IMR-90 (cell line): ENCODE measurements around the gene ZNF451. TPM values are rescaled to one million over a fixed set of nuclear protein-coding genes. Genes with fewer than 3 reads are reported as not detected.
A peak's percentile ranks its signal among the peaks of the same experiment; 100 is the strongest.

ENCODE experiments used
- ATAC-seq: fragments of 200-7000 bp; cut with Tn5 transposase; 2 replicates; pipeline ENCODE4 v1.9.1; 2020; ENCODE audit warnings: low read depth, mild to moderate bottlenecking, moderate library complexity
- BruUV-seq: library from RNA; stranded (reverse); fragments of 400-500 nt; replicated peaks from 2 replicates; lab custom pipeline; 2021; lab: Mats Ljungman, UMichigan
- CTCF ChIA-PET: fragments of 300-600 bp; formaldehyde crosslinking; extraction: SDS; loops from one replicate; lab custom pipeline; 2021; ENCODE audit warnings: antibody characterized with exemption; lab: Yijun Ruan, JAX
- POLR2A ChIA-PET: fragments of 300-600 bp; sonication (Branson Sonifier 250); formaldehyde crosslinking; loops from one replicate; lab custom pipeline; 2022; ENCODE audit warnings: antibody characterized with exemption; ENCODE audit not compliant: unreplicated experiment; lab: Charles Lee
- DNase-seq: peaks from one replicate; pipeline ENCODE4 v3.0.0; 2013
- H2AFZ ChIP-seq: replicated peaks from 2 replicates; pipeline ENCODE3; 2013; ENCODE audit warnings: low read length, mild to moderate bottlenecking; ENCODE audit not compliant: poor library complexity
- H2AK5ac ChIP-seq: 2 replicates; pipeline ENCODE4 v1.6.1; 2013; ENCODE audit warnings: low read depth, low read length, inconsistent platforms
- H2AK9ac ChIP-seq: replicated peaks from 2 replicates; pipeline ENCODE3; 2013; ENCODE audit warnings: mild to moderate bottlenecking, low read depth, low read length, moderate library complexity; ENCODE audit not compliant: poor library complexity
- H2BK120ac ChIP-seq: 2 replicates; pipeline ENCODE4 v1.6.1; 2013; ENCODE audit warnings: low read depth, low read length, inconsistent platforms
- H2BK15ac ChIP-seq: 3 replicates; pipeline ENCODE4 v1.6.1; 2013; ENCODE audit warnings: low read depth, low read length, inconsistent platforms
- H2BK20ac ChIP-seq: 2 replicates; pipeline ENCODE4 v1.6.1; 2013; ENCODE audit warnings: low read depth, mild to moderate bottlenecking, inconsistent platforms, low read length, moderate library complexity
- H2BK5ac ChIP-seq: 2 replicates; pipeline ENCODE4 v1.6.1; 2013; ENCODE audit warnings: mild to moderate bottlenecking, low read depth, low read length, inconsistent platforms; ENCODE audit not compliant: poor library complexity, severe bottlenecking
- H3K14ac ChIP-seq: replicated peaks from 2 replicates; pipeline ENCODE4 v1.6.1; 2013; ENCODE audit warnings: low read depth, low read length, inconsistent platforms
- H3K18ac ChIP-seq: 2 replicates; pipeline ENCODE4 v1.6.1; 2013; ENCODE audit warnings: low read depth, low read length, control low read depth
- H3K23ac ChIP-seq: 2 replicates; pipeline ENCODE4 v1.6.1; 2013; ENCODE audit warnings: low read depth, low read length, inconsistent platforms
- H3K27ac ChIP-seq: 2 replicates; pipeline ENCODE4 v1.5.1; 2013; ENCODE audit warnings: mild to moderate bottlenecking, control low read depth, low read length; ENCODE audit not compliant: insufficient read depth
- H3K27me3 ChIP-seq: 2 replicates; pipeline ENCODE4 v1.6.1; 2013; ENCODE audit warnings: low read length; ENCODE audit not compliant: control insufficient read depth, insufficient read depth
- H3K36me3 ChIP-seq: 2 replicates; pipeline ENCODE4 v1.6.1; 2013; ENCODE audit warnings: low read length, mixed read lengths; ENCODE audit not compliant: control insufficient read depth, insufficient read depth
- H3K4ac ChIP-seq: 2 replicates; pipeline ENCODE4 v1.6.1; 2013; ENCODE audit warnings: low read depth, low read length, inconsistent platforms
- H3K4me1 ChIP-seq: 2 replicates; pipeline ENCODE4 v1.6.1; 2013; ENCODE audit warnings: low read length, mixed read lengths; ENCODE audit not compliant: control insufficient read depth, insufficient read depth
- H3K4me2 ChIP-seq: 2 replicates; pipeline ENCODE4 v1.6.1; 2013; ENCODE audit warnings: low read depth, mild to moderate bottlenecking, control low read depth, low read length, moderate library complexity
- H3K4me3 ChIP-seq: 2 replicates; pipeline ENCODE4 v1.5.1; 2013; ENCODE audit warnings: low read depth, mild to moderate bottlenecking, control low read depth, low read length, moderate library complexity; ENCODE audit not compliant: insufficient read depth
- H3K56ac ChIP-seq: 2 replicates; pipeline ENCODE4 v1.6.1; 2013; ENCODE audit warnings: low read length, inconsistent platforms; ENCODE audit not compliant: insufficient read depth; ENCODE audit errors: extremely low read depth
- H3K79me1 ChIP-seq, 2 experiments: 2 replicates each; pipeline ENCODE4 v1.6.1; 2013; ENCODE audit warnings: low read length in 2 of 2, inconsistent platforms in 1 of 2, low read depth in 1 of 2
- H3K9ac ChIP-seq: 2 replicates; pipeline ENCODE4 v1.6.1; 2013; ENCODE audit warnings: low read depth, low read length, control low read depth
- H3K9me1 ChIP-seq: 2 replicates; pipeline ENCODE4 v1.6.1; 2013; ENCODE audit warnings: low read length, inconsistent platforms; ENCODE audit not compliant: insufficient read depth
- H3K9me3 ChIP-seq: 2 replicates; pipeline ENCODE4 v1.6.1; 2013; ENCODE audit warnings: low read length; ENCODE audit not compliant: control insufficient read depth, insufficient read depth
- H4K20me1 ChIP-seq: 2 replicates; pipeline ENCODE4 v1.6.1; 2013; ENCODE audit warnings: low read length, inconsistent platforms; ENCODE audit not compliant: insufficient read depth
- H4K5ac ChIP-seq: 2 replicates; pipeline ENCODE4 v1.6.1; 2013; ENCODE audit warnings: mild to moderate bottlenecking, low read depth, low read length, control low read depth
- H4K8ac ChIP-seq, 2 experiments: 2 replicates each; pipeline ENCODE4 v1.6.1; 2013; ENCODE audit warnings: low read depth in 2 of 2, low read length in 2 of 2, control low read depth in 1 of 2, inconsistent platforms in 1 of 2
- H4K91ac ChIP-seq: 2 replicates; pipeline ENCODE4 v1.6.1; 2013; ENCODE audit warnings: low read depth, low read length, inconsistent platforms; ENCODE audit not compliant: insufficient read depth
- BHLHE40 ChIP-seq: fragments of 150-350 bp; IDR thresholded peaks from 2 replicates; pipeline ENCODE4 v1.6.1; 2016; ENCODE audit warnings: mild to moderate bottlenecking, low read depth, low read length
- CEBPB ChIP-seq: IDR thresholded peaks from 2 replicates; pipeline ENCODE4 v1.6.1; 2012; ENCODE audit warnings: low read depth, low read length, improper control_type of control experiment
- MAFK ChIP-seq: IDR thresholded peaks from 2 replicates; pipeline ENCODE4 v1.6.1; 2012; ENCODE audit warnings: low read depth, low read length, improper control_type of control experiment
- MXI1 ChIP-seq: IDR thresholded peaks from 2 replicates; pipeline ENCODE4 v1.6.1; 2012; ENCODE audit warnings: low read depth, mild to moderate bottlenecking, low read length, moderate library complexity, borderline replicate concordance
- NFE2L2 ChIP-seq: fragments of 150-350 bp; IDR thresholded peaks from 2 replicates; pipeline ENCODE4 v1.6.1; 2016; ENCODE audit warnings: low read depth, mild to moderate bottlenecking, low read length
- POLR2A ChIP-seq: IDR thresholded peaks from 2 replicates; pipeline ENCODE4 v1.6.1; 2012; ENCODE audit warnings: mild to moderate bottlenecking, low read depth, low read length
- RAD21 ChIP-seq: IDR thresholded peaks from 2 replicates; pipeline ENCODE4 v1.6.1; 2012; ENCODE audit warnings: low read length, improper control_type of control experiment
- RCOR1 ChIP-seq: IDR thresholded peaks from 2 replicates; pipeline ENCODE4 v1.6.1; 2012; ENCODE audit warnings: mild to moderate bottlenecking, low read length, improper control_type of control experiment; ENCODE audit not compliant: insufficient replicate concordance
- RFX5 ChIP-seq: IDR thresholded peaks from 2 replicates; pipeline ENCODE4 v1.8.0; 2012; ENCODE audit warnings: low read depth, mild to moderate bottlenecking, low read length, moderate library complexity
- SMC3 ChIP-seq: fragments of 150-350 bp; IDR thresholded peaks from 2 replicates; pipeline ENCODE4 v1.6.1; 2016; ENCODE audit warnings: low read depth, mild to moderate bottlenecking, antibody characterized with exemption, low read length, moderate library complexity
- dilution Hi-C: fragments of 300-500 bp; cut with HindIII; formaldehyde crosslinking; loops from one replicate; pipeline ENCODE4 v1.14.3; 2018; ENCODE audit warnings: low sequenced_read_pairs; ENCODE audit not compliant: unreplicated experiment
- in situ Hi-C: fragments of 300-500 bp; cut with MboI; formaldehyde crosslinking; loops from 3 replicates; pipeline ENCODE4 v1.14.3; 2019; ENCODE audit warnings: low sequenced_read_pairs, inconsistent platforms, mixed read lengths
- intact Hi-C: fragments of 100-400 bp; cut with micrococcal nuclease; formaldehyde crosslinking; loops from 2 replicates; pipeline ENCODE4 v1.10.0; 2022
- polyA plus RNA-seq, 3 experiments: library from polyadenylated mRNA; depleted of rRNA; stranded (reverse); fragments of >200 nt; gene quantifications; 2 replicates each; pipeline ENCODE4 v1.2.3, GENCODE V29; 2012; ENCODE audit warnings: low replicate concordance in 1 of 3
- total RNA-seq: library from RNA; depleted of rRNA; stranded (reverse); fragments of >200 nt; gene quantifications from 2 replicates; pipeline ENCODE4 v1.2.3, GENCODE V29; 2012
- TF ChIP-seq, protein P1 (sequence below): fragments of 150-350 bp; IDR thresholded peaks from 2 replicates; pipeline ENCODE4 v1.6.1; 2017; ENCODE audit warnings: mild to moderate bottlenecking, antibody characterized with exemption, low read length, low read depth
- TF ChIP-seq, protein P2 (sequence below): conservative IDR thresholded peaks from 2 replicates; pipeline ENCODE4 v1.5.1; 2012; ENCODE audit warnings: mild to moderate bottlenecking, low read depth, low read length, improper control_type of control experiment
- TF ChIP-seq, protein P3 (sequence below): fragments of 150-350 bp; IDR thresholded peaks from 2 replicates; pipeline ENCODE4 v1.6.1; 2016; ENCODE audit warnings: low read depth, mild to moderate bottlenecking, low read length, moderate library complexity, borderline replicate concordance

Gene ZNF451
- total and polyA plus RNA-seq, 2 of the 4 experiments (the other 2 are of a cell fraction), result 10.0 to 48.6 TPM

DNA sequence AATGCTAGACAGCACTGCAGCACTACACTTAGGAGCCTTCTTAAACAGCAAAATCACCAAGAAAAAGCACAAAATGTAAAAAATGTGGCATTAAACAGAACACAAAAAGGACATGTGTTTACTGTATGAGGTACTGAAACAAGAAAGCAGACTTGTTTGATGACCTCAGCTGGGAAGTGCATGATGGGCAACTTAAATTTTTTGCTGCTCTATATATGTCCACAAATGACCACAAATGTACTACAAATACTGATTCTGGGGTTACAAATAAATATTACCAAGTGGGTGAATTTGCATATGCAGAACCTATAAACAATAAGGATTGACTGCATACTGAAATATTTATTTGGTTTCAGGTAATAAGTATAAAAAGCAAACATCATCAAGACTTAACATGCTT lies 119.0 kb downstream of the ZNF451 start:
- Histone ChIP-seq H3K56ac (no peak overlapping the region), H3K27me3 (no peaks in the 10 kb centered on the region), H3K9me1 (peaks cover 19% of the 10 kb centered on the region), H2AFZ (no peak overlapping the region), H2AK9ac (no peak overlapping the region), H2AK5ac (no peak overlapping the region), H4K20me1 (peaks cover 44% of the 10 kb centered on the region), H3K23ac (no peak overlapping the region), H3K9me3 (no peaks in the 10 kb centered on the region), H2BK15ac (no peak overlapping the region), H3K27ac (no peak overlapping the region), H2BK120ac (no peak overlapping the region), H3K9ac (no peak overlapping the region), H3K4ac (no peak overlapping the region), H3K18ac (no peak overlapping the region), H2BK5ac (peak overlapping the region; percentile 21), H3K4me3 (no peak overlapping the region), H3K36me3 (peaks cover 9% of the 10 kb centered on the region), H4K8ac (no peak overlapping the region), H3K79me1 (peaks cover 36 to 79% of the 10 kb centered on the region in 2 experiments), H4K5ac (no peak overlapping the region), H3K4me2 (no peak overlapping the region), H3K14ac (no peak overlapping the region), H2BK20ac (no peak overlapping the region), H3K4me1 (peaks cover 19% of the 10 kb centered on the region), H4K91ac (no peak overlapping the region)
- TF ChIP-seq, protein P1, sequence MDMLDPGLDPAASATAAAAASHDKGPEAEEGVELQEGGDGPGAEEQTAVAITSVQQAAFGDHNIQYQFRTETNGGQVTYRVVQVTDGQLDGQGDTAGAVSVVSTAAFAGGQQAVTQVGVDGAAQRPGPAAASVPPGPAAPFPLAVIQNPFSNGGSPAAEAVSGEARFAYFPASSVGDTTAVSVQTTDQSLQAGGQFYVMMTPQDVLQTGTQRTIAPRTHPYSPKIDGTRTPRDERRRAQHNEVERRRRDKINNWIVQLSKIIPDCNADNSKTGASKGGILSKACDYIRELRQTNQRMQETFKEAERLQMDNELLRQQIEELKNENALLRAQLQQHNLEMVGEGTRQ, result no peak
- no peak for TF ChIP-seq NFE2L2
- TF ChIP-seq, protein P2, sequence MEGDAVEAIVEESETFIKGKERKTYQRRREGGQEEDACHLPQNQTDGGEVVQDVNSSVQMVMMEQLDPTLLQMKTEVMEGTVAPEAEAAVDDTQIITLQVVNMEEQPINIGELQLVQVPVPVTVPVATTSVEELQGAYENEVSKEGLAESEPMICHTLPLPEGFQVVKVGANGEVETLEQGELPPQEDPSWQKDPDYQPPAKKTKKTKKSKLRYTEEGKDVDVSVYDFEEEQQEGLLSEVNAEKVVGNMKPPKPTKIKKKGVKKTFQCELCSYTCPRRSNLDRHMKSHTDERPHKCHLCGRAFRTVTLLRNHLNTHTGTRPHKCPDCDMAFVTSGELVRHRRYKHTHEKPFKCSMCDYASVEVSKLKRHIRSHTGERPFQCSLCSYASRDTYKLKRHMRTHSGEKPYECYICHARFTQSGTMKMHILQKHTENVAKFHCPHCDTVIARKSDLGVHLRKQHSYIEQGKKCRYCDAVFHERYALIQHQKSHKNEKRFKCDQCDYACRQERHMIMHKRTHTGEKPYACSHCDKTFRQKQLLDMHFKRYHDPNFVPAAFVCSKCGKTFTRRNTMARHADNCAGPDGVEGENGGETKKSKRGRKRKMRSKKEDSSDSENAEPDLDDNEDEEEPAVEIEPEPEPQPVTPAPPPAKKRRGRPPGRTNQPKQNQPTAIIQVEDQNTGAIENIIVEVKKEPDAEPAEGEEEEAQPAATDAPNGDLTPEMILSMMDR, result no peak
- TF ChIP-seq SMC3, result no peak
- no peak for TF ChIP-seq RAD21
- no peak for TF ChIP-seq POLR2A
- TF ChIP-seq, protein P3, sequence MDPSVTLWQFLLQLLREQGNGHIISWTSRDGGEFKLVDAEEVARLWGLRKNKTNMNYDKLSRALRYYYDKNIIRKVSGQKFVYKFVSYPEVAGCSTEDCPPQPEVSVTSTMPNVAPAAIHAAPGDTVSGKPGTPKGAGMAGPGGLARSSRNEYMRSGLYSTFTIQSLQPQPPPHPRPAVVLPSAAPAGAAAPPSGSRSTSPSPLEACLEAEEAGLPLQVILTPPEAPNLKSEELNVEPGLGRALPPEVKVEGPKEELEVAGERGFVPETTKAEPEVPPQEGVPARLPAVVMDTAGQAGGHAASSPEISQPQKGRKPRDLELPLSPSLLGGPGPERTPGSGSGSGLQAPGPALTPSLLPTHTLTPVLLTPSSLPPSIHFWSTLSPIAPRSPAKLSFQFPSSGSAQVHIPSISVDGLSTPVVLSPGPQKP, result no peak
- TF ChIP-seq CEBPB, result no peak
- no peak for TF ChIP-seq BHLHE40
- no peak for TF ChIP-seq RCOR1
- TF ChIP-seq MXI1, result no peak
- TF ChIP-seq RFX5, result no peak
- TF ChIP-seq MAFK, result no peak
- CTCF ChIA-PET, result no interaction called here
- POLR2A ChIA-PET, result no interaction called here
- no peak for DNase-seq
- BruUV-seq, result no TSS peak
- no peak for ATAC-seq
- dilution Hi-C loops (no loop called here), intact Hi-C loops (no loop called here), in situ Hi-C loops (no loop called here)
